Kidney (tissue), 14 donors: ENCODE results near the gene TRAP1. TPM values are rescaled to one million over a fixed set of nuclear protein-coding genes. Genes with fewer than 3 reads are reported as not detected.

ENCODE experiments used
- DNase-seq, 5 donors: peaks; one replicate each; pipeline ENCODE4 v3.0.0-alpha.2; 2013 to 2020
- FAIRE-seq: peaks from 2 replicates; lab custom pipeline; 2012; peaks lifted over from hg19 to GRCh38; lab: Jason Lieb, UNC
- H3K27ac ChIP-seq, 2 donors: one replicate each; pipeline ENCODE4 v1.7.0; 2013; ENCODE audit warnings: low read depth in 2 of 2, low read length in 2 of 2, inconsistent platforms in 1 of 2
- H3K27me3 ChIP-seq: one replicate; pipeline ENCODE4 v1.7.1; 2013; ENCODE audit warnings: low read length, inconsistent platforms; ENCODE audit not compliant: control insufficient read depth, insufficient read depth
- H3K36me3 ChIP-seq, 3 donors: one replicate each; pipeline versions ENCODE4 v1.7.0 to v1.7.1; 2013; ENCODE audit warnings: low read length in 3 of 3, control low read depth in 1 of 3, inconsistent platforms in 1 of 3; ENCODE audit not compliant: insufficient read depth in 3 of 3, control insufficient read depth in 2 of 3
- H3K4me1 ChIP-seq, 3 donors: one replicate each; pipeline versions ENCODE4 v1.7.0 to v1.7.1; 2013; ENCODE audit warnings: low read length in 3 of 3, inconsistent platforms in 1 of 3, low read depth in 1 of 3; ENCODE audit not compliant: control insufficient read depth in 2 of 3, insufficient read depth in 2 of 3
- H3K4me3 ChIP-seq, 3 donors: one replicate each; pipeline versions ENCODE4 v1.7.0 to v1.8.1; 2013; ENCODE audit warnings: low read length in 3 of 3, control low read depth in 1 of 3, inconsistent platforms in 1 of 3
- H3K9ac ChIP-seq, 3 donors: one replicate each; pipeline versions ENCODE4 v1.7.0 to v1.7.1; 2013; ENCODE audit warnings: low read length in 3 of 3, control low read depth in 1 of 3, inconsistent platforms in 1 of 3
- H3K9me3 ChIP-seq, 3 donors: one replicate each; pipeline versions ENCODE4 v1.7.0 to v1.7.1; 2013; ENCODE audit warnings: low read length in 3 of 3, control low read depth in 1 of 3, inconsistent platforms in 1 of 3; ENCODE audit not compliant: control insufficient read depth in 2 of 3, insufficient read depth in 1 of 3
- intact Hi-C: fragments of 100-400 bp; cut with DNase I; formaldehyde crosslinking; loops from one replicate; pipeline ENCODE4 v1.11.1; 2022
- polyA plus RNA-seq: library from polyadenylated mRNA; stranded (reverse); fragments of 350-450 nt; fragmentation: Illumina TruSeq; extraction: RNeasy Lipid Tissue Mini Kit (QIAGEN cat#74804); gene quantifications from one replicate; pipeline ENCODE4 v1.2.3, GENCODE V29; 2014; ENCODE audit warnings: low read depth, low replicate concordance; ENCODE audit not compliant: insufficient read depth
- total RNA-seq: library from RNA; stranded (reverse); fragmentation: NEBNext Ultra II Directional; extraction: Animal tissue kit (Norgen Biotek cat#: 25700); gene quantifications from one replicate; pipeline ENCODE4 v1.2.1, GENCODE V29; 2021
- TF ChIP-seq, protein P1 (sequence below): IDR thresholded peaks from 3 replicates; pipeline ENCODE4 v1.5.1; 2012; ENCODE audit warnings: mild to moderate bottlenecking, moderate library complexity, borderline replicate concordance; ENCODE audit not compliant: insufficient read depth; ENCODE audit errors: extremely low read depth
- donor health status: control.
- donor health status: control.
- donor health status: control.
- donor health status: control.
- donor health status: control.
- donor health status: DM: yes; HTN: yes; CAD: no.
- donor health status: Normal renal cell carcinoma (clear cell type).

The TRAP1 gene
- total and polyA plus RNA-seq, 2 donors from 2014 or later, result 86.3 to 88.8 TPM

DNA sequence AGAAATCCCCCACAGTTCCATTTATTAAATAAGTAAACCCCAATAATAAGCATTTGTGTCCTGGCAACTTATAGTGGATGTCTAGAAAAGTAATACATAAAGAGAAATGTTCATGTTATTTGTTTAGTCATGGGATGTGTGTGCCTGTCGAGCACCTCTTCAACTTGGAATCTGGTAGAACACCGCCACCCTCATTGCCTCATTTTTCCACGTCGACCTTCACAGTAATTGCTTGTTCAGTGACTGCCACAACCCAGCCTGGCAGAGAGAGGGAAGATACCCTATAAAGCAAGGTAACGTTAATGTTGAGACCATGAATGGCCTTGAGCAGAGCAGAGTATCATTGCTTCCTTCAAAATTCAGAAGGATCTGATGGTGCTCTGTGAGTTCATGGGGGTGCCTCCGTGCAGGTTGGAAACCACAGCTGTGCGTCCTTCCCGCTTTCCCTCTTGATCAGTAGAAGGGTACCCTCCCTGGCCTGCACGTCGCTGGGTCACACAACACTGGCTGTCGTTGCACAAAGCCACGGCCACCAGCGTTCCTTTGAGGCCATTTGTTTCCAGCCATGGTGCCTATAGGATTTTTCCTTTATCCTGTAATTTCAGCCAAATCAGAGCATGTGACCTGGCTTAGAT is 66.6 kb downstream of the TRAP1 start:
- TF ChIP-seq, protein P1, sequence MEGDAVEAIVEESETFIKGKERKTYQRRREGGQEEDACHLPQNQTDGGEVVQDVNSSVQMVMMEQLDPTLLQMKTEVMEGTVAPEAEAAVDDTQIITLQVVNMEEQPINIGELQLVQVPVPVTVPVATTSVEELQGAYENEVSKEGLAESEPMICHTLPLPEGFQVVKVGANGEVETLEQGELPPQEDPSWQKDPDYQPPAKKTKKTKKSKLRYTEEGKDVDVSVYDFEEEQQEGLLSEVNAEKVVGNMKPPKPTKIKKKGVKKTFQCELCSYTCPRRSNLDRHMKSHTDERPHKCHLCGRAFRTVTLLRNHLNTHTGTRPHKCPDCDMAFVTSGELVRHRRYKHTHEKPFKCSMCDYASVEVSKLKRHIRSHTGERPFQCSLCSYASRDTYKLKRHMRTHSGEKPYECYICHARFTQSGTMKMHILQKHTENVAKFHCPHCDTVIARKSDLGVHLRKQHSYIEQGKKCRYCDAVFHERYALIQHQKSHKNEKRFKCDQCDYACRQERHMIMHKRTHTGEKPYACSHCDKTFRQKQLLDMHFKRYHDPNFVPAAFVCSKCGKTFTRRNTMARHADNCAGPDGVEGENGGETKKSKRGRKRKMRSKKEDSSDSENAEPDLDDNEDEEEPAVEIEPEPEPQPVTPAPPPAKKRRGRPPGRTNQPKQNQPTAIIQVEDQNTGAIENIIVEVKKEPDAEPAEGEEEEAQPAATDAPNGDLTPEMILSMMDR, result no peak
- H3K36me3 ChIP-seq, result no peaks in the 10 kb centered on the region
- H3K9ac ChIP-seq, result no peak overlapping the region
- H3K4me3 ChIP-seq, result no peak overlapping the region
- FAIRE-seq (no peak), DNase-seq (peak in 1 of 5 donors; percentile 59)
- H3K4me1 ChIP-seq, result peaks cover 0 to 6% (median 3%) of the 10 kb centered on the region in 3 donors
- no peak overlapping the region for H3K27ac ChIP-seq
- intact Hi-C loops, result no loop called here
- H3K9me3 ChIP-seq, result no peaks in the 10 kb centered on the region
- H3K27me3 ChIP-seq, result no peaks in the 10 kb centered on the region

DNA sequence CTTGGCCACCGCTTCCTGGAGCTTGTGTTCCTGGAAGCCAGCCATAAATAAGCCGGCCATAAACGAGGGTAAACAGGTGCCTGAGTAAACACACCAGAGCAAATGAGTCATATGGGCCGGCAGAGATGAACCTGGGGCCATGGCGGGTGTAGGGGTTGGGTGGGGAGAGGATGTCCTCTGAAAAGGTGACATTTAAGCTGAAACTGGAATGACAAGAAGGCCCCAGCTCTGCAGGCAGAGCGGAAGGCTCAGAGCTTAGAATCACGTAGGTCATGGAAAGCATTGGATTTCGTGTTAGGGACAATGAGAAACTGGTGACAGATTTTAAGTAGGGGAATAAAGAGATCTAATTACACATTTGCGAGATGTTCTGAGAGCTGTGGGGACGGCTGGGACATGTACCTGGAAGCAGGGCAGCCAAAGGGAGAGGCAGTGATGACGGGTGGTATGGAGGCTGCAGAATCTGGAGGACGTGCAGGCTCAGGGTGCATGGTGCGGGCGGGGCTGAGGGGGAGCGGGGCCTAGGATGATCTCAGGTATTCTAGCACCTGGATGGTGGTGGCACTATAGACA is 70.9 kb downstream of the TRAP1 start:
- Histone ChIP-seq H3K9me3 (no peaks in the 10 kb centered on the region), H3K4me3 (no peak overlapping the region), H3K27me3 (no peaks in the 10 kb centered on the region), H3K4me1 (peaks cover 0 to 7% (median 2%) of the 10 kb centered on the region in 3 donors), H3K9ac (no peak overlapping the region), H3K27ac (peak overlapping the region; percentile 32 to 63), H3K36me3 (no peaks in the 10 kb centered on the region)
- TF ChIP-seq, protein P1, result no peak
- intact Hi-C loops, result no loop called here
- DNase-seq, result peak in 4 of 5 donors; percentile 21 to 73 (median 45)
- no peak for FAIRE-seq

DNA sequence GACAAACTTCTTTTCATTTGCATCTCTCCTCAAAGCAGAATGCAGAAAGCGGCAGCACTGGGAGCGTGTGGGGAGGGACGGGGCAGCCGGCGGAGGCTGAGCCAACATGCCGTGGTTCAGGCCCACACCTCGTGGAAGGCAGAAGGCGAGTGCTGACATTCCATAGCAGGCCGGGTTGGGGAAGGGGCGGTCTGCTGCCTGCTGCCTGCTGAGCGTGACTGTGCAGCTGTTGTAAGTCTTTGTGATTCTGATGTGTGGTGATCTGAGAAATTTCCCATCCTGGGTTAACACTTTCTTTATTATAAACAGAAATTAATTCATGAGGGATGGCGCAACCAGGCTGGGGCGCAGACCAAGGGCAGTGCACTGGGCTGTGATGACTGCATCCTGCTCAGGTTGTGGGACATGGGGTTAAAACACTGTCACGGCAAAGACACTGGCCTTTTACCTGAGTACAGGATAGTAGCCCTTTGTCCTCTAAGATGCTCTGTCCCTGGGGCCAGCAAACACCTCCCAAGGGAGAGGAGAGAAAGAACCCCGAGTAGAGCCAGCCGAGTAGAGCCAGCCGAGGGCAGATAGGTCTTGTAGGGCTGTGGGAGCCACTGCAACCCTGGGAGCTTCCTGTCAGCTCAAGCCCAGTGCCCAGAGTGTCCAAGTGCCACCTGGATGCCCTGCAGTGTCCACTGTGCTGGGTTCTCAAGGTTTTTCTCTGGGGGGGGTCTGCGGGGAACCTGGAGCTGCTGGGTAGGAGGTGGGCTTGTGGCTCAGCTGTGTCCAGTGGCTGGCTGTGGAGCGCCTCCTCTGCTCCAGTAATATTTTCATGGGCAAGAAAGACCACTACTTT is 71.6 kb downstream of the TRAP1 start:
- TF ChIP-seq, protein P1, result no peak
- DNase-seq (peak in 4 of 5 donors; percentile 86 to 90 (median 86)), FAIRE-seq (no peak)
- H3K9me3 ChIP-seq, result no peaks in the 10 kb centered on the region
- peaks cover 0 to 1% (median 0%) of the 10 kb centered on the region in 3 donors for H3K36me3 ChIP-seq
- no peak overlapping the region for H3K9ac ChIP-seq
- H3K27ac ChIP-seq, result peak overlapping the region; percentile 23 to 32
- H3K27me3 ChIP-seq, result no peaks in the 10 kb centered on the region
- H3K4me1 ChIP-seq, result peaks cover 0 to 7% (median 2%) of the 10 kb centered on the region in 3 donors
- intact Hi-C loops, result no loop called here
- H3K4me3 ChIP-seq, result no peak overlapping the region
